ENCODE measurements around the gene TCF19.

DNA sequence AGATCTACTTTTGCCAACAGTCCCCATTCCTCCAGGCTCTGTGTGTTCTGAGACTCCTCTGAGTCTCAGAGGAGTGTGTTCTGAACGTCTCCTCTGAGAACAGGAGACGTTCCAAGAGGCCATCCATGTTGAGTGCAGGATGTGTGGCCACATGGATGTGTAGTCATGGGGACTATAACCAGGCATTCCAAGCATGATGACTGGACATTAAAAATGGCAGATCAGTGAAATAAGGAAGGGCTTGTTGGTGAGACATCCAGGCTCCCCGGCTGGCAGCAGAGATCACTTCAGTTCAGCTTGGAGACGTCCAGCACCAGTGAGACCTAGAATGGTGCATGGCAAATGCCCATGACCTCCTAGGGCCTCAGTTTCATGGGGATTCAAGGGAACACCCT is 46.4 kb downstream of the TCF19 start:
- TF ChIP-seq POLR2AphosphoS5 (IDR thresholded peaks at IDR 0.05) (no peak), RAD21 (conservative IDR thresholded peaks at IDR 0.05) (no peak), EZH2 (IDR thresholded peaks at IDR 0.05; ENCODE audit: borderline replicate concordance, insufficient read depth, low read length, poor library complexity, severe bottlenecking) (no peak), MXI1 (conservative IDR thresholded peaks at IDR 0.05; ENCODE audit: poor library complexity, severe bottlenecking) (no peak), EP300 (conservative IDR thresholded peaks at IDR 0.05; ENCODE audit: poor library complexity, severe bottlenecking) (no peak)
- TF ChIP-seq, protein P1, sequence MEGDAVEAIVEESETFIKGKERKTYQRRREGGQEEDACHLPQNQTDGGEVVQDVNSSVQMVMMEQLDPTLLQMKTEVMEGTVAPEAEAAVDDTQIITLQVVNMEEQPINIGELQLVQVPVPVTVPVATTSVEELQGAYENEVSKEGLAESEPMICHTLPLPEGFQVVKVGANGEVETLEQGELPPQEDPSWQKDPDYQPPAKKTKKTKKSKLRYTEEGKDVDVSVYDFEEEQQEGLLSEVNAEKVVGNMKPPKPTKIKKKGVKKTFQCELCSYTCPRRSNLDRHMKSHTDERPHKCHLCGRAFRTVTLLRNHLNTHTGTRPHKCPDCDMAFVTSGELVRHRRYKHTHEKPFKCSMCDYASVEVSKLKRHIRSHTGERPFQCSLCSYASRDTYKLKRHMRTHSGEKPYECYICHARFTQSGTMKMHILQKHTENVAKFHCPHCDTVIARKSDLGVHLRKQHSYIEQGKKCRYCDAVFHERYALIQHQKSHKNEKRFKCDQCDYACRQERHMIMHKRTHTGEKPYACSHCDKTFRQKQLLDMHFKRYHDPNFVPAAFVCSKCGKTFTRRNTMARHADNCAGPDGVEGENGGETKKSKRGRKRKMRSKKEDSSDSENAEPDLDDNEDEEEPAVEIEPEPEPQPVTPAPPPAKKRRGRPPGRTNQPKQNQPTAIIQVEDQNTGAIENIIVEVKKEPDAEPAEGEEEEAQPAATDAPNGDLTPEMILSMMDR (IDR thresholded peaks at IDR 0.05; ENCODE audit: poor library complexity, severe bottlenecking), result no peak
- TF ChIP-seq, protein P2, sequence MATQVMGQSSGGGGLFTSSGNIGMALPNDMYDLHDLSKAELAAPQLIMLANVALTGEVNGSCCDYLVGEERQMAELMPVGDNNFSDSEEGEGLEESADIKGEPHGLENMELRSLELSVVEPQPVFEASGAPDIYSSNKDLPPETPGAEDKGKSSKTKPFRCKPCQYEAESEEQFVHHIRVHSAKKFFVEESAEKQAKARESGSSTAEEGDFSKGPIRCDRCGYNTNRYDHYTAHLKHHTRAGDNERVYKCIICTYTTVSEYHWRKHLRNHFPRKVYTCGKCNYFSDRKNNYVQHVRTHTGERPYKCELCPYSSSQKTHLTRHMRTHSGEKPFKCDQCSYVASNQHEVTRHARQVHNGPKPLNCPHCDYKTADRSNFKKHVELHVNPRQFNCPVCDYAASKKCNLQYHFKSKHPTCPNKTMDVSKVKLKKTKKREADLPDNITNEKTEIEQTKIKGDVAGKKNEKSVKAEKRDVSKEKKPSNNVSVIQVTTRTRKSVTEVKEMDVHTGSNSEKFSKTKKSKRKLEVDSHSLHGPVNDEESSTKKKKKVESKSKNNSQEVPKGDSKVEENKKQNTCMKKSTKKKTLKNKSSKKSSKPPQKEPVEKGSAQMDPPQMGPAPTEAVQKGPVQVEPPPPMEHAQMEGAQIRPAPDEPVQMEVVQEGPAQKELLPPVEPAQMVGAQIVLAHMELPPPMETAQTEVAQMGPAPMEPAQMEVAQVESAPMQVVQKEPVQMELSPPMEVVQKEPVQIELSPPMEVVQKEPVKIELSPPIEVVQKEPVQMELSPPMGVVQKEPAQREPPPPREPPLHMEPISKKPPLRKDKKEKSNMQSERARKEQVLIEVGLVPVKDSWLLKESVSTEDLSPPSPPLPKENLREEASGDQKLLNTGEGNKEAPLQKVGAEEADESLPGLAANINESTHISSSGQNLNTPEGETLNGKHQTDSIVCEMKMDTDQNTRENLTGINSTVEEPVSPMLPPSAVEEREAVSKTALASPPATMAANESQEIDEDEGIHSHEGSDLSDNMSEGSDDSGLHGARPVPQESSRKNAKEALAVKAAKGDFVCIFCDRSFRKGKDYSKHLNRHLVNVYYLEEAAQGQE (IDR thresholded peaks at IDR 0.05; ENCODE audit: borderline replicate concordance), result no peak
